DOHH2 (cell line): Measurements from ENCODE around the gene GLCE.

Experiments used
- H3F3A ChIP-seq: fragments of 200-600 bp; sonication (generic), shearing (Covaris generic); 2 replicates; pipeline ENCODE4 v1.6.0; 2016; ENCODE audit warnings: antibody characterized with exemption, mild to moderate bottlenecking; ENCODE audit not compliant: control insufficient read depth, insufficient read depth
- H3K27ac ChIP-seq: fragments of 200-600 bp; sonication (generic); 2 replicates; pipeline ENCODE4 v1.5.1; 2014; ENCODE audit warnings: low read depth, mild to moderate bottlenecking, low read length, moderate library complexity
- H3K27me3 ChIP-seq: fragments of 200-600 bp; sonication (generic); 2 replicates; pipeline ENCODE4 v1.6.1; 2014; ENCODE audit warnings: mild to moderate bottlenecking, low read length, mixed read lengths; ENCODE audit not compliant: control insufficient read depth
- H3K36me3 ChIP-seq: fragments of 200-600 bp; sonication (generic); 2 replicates; pipeline ENCODE4 v1.6.1; 2014; ENCODE audit warnings: mild to moderate bottlenecking, low read length, moderate library complexity, mixed read lengths; ENCODE audit not compliant: control insufficient read depth
- H3K4me1 ChIP-seq: fragments of 200-600 bp; sonication (generic); 2 replicates; pipeline ENCODE4 v1.6.1; 2014; ENCODE audit warnings: mild to moderate bottlenecking, low read length, mixed read lengths; ENCODE audit not compliant: control insufficient read depth
- H3K4me2 ChIP-seq: fragments of 200-600 bp; sonication (generic); 2 replicates; pipeline ENCODE4 v1.6.0; 2014; ENCODE audit warnings: mild to moderate bottlenecking, low read length, moderate library complexity
- H3K4me3 ChIP-seq: fragments of 200-600 bp; sonication (generic); 2 replicates; pipeline ENCODE4 v1.5.1; 2014; ENCODE audit warnings: mild to moderate bottlenecking, low read length, mixed read lengths
- H3K79me2 ChIP-seq: fragments of 200-600 bp; sonication (generic); 2 replicates; pipeline ENCODE4 v1.6.1; 2014; ENCODE audit warnings: mild to moderate bottlenecking, low read length, mixed read lengths; ENCODE audit not compliant: control insufficient read depth
- H3K9me2 ChIP-seq: fragments of 200-600 bp; sonication (generic); replicated peaks from 2 replicates; pipeline ENCODE4 v1.6.1; 2014; ENCODE audit warnings: mild to moderate bottlenecking, low read length, mixed read lengths; ENCODE audit not compliant: control insufficient read depth
- H3K9me3 ChIP-seq: fragments of 200-600 bp; sonication (generic); 2 replicates; pipeline ENCODE4 v1.6.1; 2014; ENCODE audit warnings: antibody characterized with exemption, low read length, mixed read lengths; ENCODE audit not compliant: control insufficient read depth, insufficient read depth
- H4K20me1 ChIP-seq: fragments of 200-600 bp; sonication (generic); 2 replicates; pipeline ENCODE4 v1.6.0; 2014; ENCODE audit warnings: low read depth, mild to moderate bottlenecking, antibody characterized with exemption, low read length, moderate library complexity; ENCODE audit not compliant: control insufficient read depth, insufficient read depth
- EZH2phosphoT487 ChIP-seq: fragments of 200-600 bp; sonication (generic); IDR thresholded peaks from 2 replicates; pipeline ENCODE4 v1.6.1; 2017; ENCODE audit warnings: borderline replicate concordance, mild to moderate bottlenecking, antibody characterized with exemption, low read length, moderate library complexity, mixed read lengths
- TF ChIP-seq, protein P1 (sequence below): fragments of 200-600 bp; sonication (generic); IDR thresholded peaks from one replicate; pipeline ENCODE4 v1.5.1; 2014; ENCODE audit warnings: antibody characterized with exemption, mild to moderate bottlenecking, low read depth, low read length; ENCODE audit not compliant: poor library complexity, severe bottlenecking

Gene GLCE

DNA sequence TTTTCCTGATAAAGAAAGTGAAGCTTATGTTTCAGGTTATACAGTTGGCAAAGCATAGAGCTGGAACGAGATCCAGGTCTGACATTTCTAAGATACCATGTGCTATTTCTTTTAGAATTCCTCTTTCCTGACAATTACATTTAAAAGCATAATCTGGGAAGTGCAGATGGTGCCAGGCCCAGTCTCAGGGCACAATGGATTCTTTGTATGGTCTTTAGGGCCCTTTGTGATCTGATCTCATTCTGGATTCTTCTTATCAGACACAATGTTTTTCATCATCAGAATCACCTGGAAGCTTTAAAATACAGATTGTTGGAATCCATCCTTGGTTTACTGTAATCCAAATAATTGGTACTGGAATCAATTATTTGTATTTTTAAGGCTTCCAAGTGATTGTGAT lies 18.6 kb upstream of the GLCE start:
- Histone ChIP-seq H4K20me1 (no peaks in the 10 kb centered on the region), H3K4me1 (no peaks in the 10 kb centered on the region), H3K27ac (no peak overlapping the region), H3K4me2 (no peak overlapping the region), H3F3A (no peaks in the 10 kb centered on the region), H3K27me3 (peaks cover 39% of the 10 kb centered on the region), H3K36me3 (no peaks in the 10 kb centered on the region), H3K9me2 (no peaks in the 10 kb centered on the region), H3K9me3 (no peaks in the 10 kb centered on the region), H3K4me3 (no peak overlapping the region), H3K79me2 (no peaks in the 10 kb centered on the region)
- TF ChIP-seq, protein P1, sequence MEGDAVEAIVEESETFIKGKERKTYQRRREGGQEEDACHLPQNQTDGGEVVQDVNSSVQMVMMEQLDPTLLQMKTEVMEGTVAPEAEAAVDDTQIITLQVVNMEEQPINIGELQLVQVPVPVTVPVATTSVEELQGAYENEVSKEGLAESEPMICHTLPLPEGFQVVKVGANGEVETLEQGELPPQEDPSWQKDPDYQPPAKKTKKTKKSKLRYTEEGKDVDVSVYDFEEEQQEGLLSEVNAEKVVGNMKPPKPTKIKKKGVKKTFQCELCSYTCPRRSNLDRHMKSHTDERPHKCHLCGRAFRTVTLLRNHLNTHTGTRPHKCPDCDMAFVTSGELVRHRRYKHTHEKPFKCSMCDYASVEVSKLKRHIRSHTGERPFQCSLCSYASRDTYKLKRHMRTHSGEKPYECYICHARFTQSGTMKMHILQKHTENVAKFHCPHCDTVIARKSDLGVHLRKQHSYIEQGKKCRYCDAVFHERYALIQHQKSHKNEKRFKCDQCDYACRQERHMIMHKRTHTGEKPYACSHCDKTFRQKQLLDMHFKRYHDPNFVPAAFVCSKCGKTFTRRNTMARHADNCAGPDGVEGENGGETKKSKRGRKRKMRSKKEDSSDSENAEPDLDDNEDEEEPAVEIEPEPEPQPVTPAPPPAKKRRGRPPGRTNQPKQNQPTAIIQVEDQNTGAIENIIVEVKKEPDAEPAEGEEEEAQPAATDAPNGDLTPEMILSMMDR: no peak
- no peak for TF ChIP-seq EZH2phosphoT487

DNA sequence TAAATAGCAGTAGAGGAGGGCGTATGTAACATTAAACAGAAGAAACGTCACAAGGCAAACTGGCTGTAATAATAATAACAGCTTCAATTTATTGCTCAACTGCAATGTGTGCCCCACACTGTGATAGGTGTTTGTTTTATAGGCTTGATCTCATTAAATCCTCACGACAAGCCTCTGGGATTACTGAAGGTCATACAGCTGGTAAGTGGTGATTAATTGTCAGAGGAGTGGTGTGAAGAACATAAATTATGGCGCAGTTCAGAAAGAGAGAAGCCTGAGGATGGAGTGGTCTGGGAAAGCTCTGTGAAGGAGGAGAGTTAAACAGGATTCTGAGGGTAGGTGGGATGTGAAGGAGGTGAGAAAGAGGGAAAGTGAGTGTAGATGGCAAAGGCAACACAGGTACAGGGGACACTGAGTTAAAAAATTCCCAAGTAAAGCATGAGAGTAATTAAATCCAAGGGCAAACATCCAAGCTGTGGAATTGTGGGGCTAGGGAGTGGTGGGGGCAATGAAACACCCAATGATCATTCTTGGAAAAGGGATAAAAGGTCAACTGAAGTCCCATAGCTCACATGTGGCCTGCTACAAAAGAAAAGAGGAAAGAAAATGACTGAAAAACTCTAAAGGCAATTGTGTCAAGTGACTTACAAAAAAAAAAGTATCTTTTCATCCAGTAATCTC lies 16.5 kb upstream of the GLCE start:
- Histone ChIP-seq H3K27ac (no peak overlapping the region), H3K79me2 (no peaks in the 10 kb centered on the region), H3K9me2 (no peaks in the 10 kb centered on the region), H3K4me1 (no peaks in the 10 kb centered on the region), H3K9me3 (no peaks in the 10 kb centered on the region), H3K4me3 (no peak overlapping the region), H3K4me2 (no peak overlapping the region), H4K20me1 (no peaks in the 10 kb centered on the region), H3K27me3 (peaks cover 54% of the 10 kb centered on the region), H3F3A (no peaks in the 10 kb centered on the region), H3K36me3 (no peaks in the 10 kb centered on the region)
- no peak for TF ChIP-seq EZH2phosphoT487
- TF ChIP-seq, protein P1: no peak

DNA sequence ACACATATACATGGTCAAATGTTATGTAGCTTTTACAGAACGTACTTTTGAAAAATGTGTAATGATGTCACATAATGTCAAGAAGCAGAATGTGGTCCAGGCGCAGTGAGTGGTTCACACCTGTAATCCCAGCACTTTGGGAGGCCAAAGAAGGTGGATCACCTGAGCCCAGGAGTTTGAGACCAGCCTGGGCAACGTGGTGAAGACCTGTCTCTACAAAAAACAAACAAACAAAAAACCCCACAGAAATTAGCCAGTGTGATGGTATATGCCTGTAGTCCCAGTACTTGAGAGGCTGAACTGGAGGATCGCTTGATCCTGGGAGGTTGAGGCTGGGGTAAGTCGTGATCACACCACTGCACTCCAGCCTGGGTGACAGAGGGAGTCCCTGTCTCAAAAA lies 15.9 kb upstream of the GLCE start:
- no peaks in the 10 kb centered on the region for H3F3A ChIP-seq
- no peaks in the 10 kb centered on the region for H3K4me1 ChIP-seq
- H3K27ac ChIP-seq: no peak overlapping the region
- H3K9me3 ChIP-seq: no peaks in the 10 kb centered on the region
- TF ChIP-seq, protein P1: no peak
- no peak for TF ChIP-seq EZH2phosphoT487
- peaks cover 58% of the 10 kb centered on the region for H3K27me3 ChIP-seq
- no peaks in the 10 kb centered on the region for H3K9me2 ChIP-seq
- H3K79me2 ChIP-seq: no peaks in the 10 kb centered on the region
- no peak overlapping the region for H3K4me2 ChIP-seq
- H3K36me3 ChIP-seq: no peaks in the 10 kb centered on the region
- H3K4me3 ChIP-seq: no peak overlapping the region
- no peaks in the 10 kb centered on the region for H4K20me1 ChIP-seq
